ENCODE results near the gene TTC33. TPM values are rescaled to one million over a fixed set of nuclear protein-coding genes. Genes with fewer than 3 reads are reported as not detected.
A peak's percentile ranks its signal among the peaks of the same experiment; 100 is the strongest.
"Not testable (repeated sequence)": the region's sequence is repeated elsewhere in the genome, so short reads cannot be mapped to it uniquely, and the experiment has no call there.

The TTC33 gene
- total RNA-seq, 1 donor from 2014 or later, result 7.6 TPM

DNA sequence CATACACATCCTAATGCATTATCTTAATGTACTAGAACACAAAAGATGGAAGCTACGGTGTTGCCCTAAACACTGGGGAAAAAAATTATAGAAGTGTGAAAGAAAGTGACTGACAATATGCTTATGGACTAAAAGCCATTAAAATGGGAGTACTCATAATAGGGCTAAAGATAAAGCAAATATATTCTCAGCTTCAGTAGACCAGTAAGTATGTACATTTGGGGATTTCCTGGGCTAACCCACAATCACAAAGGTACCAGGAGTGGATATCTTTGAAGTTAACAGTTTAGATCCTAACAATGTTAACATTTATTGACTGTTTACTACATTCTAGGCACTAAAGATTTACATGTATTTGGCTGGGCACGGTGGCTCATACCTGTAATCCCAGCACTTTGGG lies 39.2 kb downstream of the TTC33 start:
- TF ChIP-seq, protein P1, sequence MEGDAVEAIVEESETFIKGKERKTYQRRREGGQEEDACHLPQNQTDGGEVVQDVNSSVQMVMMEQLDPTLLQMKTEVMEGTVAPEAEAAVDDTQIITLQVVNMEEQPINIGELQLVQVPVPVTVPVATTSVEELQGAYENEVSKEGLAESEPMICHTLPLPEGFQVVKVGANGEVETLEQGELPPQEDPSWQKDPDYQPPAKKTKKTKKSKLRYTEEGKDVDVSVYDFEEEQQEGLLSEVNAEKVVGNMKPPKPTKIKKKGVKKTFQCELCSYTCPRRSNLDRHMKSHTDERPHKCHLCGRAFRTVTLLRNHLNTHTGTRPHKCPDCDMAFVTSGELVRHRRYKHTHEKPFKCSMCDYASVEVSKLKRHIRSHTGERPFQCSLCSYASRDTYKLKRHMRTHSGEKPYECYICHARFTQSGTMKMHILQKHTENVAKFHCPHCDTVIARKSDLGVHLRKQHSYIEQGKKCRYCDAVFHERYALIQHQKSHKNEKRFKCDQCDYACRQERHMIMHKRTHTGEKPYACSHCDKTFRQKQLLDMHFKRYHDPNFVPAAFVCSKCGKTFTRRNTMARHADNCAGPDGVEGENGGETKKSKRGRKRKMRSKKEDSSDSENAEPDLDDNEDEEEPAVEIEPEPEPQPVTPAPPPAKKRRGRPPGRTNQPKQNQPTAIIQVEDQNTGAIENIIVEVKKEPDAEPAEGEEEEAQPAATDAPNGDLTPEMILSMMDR (conservative IDR thresholded peaks at IDR 0.05; ENCODE audit: low read depth, low read length), result no peak
- no peak overlapping the region for H3K4me3 ChIP-seq (ENCODE audit: low read depth, low read length)
- DNase-seq (ENCODE audit: low read depth), result no peak

DNA sequence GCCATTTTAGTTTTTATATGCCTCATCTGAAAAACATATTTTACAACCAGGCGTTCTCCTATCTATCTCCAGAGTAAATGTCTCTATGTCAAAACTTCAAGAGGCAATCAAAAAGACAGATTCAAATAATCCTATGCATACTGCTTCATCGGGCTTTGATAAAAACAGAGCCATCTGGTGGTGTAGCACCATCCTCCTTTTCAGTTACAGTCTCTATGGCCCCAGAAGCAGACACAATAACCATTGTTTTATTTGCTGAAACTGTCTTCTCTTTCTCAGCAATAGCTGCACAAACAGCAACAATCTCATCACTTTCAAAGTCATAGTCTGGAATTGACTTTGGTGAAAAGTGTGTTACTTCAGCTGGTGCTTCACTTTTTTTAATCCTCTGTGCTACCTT lies 39.8 kb downstream of the TTC33 start:
- H3K4me3 ChIP-seq (ENCODE audit: low read depth, low read length), result no peak overlapping the region
- TF ChIP-seq, protein P1 (conservative IDR thresholded peaks at IDR 0.05; ENCODE audit: low read depth, low read length), result peak; percentile 42
- DNase-seq (ENCODE audit: low read depth), result no peak

DNA sequence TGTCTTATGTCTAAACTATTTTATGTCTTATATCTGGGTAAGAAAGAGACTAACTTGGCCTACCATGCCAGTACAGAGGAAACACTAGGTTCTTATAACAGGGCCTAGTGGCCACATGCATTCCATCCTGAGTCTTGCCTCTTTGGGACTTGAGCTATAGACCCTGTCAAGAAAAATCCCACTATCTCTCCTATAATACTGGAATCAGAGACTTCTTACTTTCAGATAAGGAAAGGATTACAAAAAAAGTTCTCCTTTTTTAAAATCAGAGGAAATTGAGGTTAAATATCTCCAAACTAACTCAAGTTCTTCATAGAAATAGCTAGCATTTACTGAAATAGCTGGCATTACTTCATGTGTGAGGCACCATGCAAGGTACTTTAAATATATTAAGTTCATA lies 41.8 kb downstream of the TTC33 start:
- TF ChIP-seq, protein P1 (conservative IDR thresholded peaks at IDR 0.05; ENCODE audit: low read depth, low read length), result no peak
- no peak overlapping the region for H3K4me3 ChIP-seq (ENCODE audit: low read depth, low read length)
- DNase-seq (ENCODE audit: low read depth), result no peak

DNA sequence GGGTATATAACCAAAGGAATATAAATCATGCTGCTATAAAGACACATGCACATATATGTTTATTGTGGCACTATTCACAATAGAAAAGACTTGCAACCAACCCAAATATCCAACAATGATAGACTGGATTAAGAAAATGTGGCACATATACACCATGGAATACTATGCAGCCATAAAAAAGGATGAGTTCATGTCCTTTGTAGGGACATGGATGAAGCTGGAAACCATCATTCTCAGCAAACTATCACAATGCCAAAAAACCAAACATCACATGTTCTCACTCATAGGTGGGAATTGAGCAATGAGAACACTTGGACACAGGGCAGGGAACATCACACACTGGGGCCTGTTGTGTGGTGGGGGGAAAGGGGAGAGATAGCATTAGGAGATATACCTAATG lies 45.2 kb downstream of the TTC33 start:
- H3K4me3 ChIP-seq (ENCODE audit: low read depth, low read length); DNase-seq (ENCODE audit: low read depth): not testable (repeated sequence)

DNA sequence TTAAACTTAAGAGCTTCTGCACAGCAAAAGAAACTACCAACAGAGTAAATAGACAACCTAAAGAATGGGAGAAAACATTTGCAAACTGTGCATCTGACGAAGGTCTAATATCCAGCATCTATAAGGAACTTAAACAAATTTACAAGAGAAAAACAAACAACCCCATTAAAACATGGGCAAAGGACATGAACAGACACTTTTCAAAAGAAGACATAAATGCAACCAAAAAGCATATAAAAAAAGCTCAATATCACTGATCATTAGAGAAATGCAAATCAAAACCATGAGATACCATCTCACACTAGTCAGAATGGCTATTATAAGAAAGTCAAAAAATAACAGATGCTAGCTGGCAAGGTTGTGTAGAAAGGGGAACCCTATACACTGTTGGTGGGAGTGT lies 50.3 kb downstream of the TTC33 start:
- H3K4me3 ChIP-seq (ENCODE audit: low read depth, low read length); DNase-seq (ENCODE audit: low read depth): not testable (repeated sequence)

DNA sequence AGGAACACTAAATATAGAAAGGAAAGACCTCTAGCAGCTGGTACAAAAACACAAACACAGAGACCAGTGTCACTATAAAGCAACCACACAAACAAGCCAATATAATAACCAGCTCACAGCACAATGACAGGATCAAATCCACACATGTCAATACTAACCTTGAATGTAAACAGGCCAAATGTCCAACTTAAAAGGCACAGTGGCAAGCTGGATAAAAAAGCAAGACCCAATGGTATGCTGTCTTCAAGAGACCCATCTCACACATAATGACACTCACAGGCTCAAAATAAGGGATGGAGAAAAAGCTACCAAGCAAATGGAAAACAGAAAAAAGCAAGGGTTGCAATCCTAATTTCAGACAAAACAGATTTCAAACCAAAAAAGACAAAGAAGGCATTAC lies 53.7 kb downstream of the TTC33 start:
- not testable (repeated sequence) for DNase-seq (ENCODE audit: low read depth); H3K4me3 ChIP-seq (ENCODE audit: low read depth, low read length)

DNA sequence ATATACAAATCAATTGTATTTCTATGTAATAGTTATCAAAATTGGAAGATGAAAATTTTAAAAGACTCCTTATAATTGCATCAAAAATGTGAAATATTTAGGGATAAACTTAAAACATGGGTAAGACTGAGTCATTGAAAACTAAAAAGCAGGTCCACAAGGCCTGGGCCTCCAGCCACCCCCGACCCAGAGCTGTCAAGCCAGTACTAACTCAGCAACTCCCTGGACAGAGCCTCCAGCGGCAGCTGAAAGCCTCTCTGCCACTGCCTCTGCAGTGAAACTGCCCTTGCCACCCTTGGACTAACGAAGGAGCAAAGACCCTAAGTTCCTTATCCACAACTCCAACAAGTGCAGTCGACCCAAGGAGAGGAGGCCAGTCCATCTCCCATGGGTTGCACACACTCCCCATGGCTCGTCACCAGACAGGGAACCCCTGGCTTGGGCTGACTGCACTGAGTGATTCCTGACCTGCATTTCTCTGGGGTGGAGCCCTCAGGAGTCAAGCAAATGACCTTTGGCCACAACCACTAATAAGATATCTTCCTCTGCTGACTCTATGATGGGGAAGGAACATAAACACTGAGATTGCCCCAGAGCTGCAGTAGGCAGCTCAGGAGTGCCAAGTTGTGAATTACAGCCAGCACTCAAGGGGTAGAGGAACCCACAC lies 55.5 kb downstream of the TTC33 start:
- no peak for DNase-seq (ENCODE audit: low read depth)
- TF ChIP-seq, protein P1 (conservative IDR thresholded peaks at IDR 0.05; ENCODE audit: low read depth, low read length), result no peak
- no peak overlapping the region for H3K4me3 ChIP-seq (ENCODE audit: low read depth, low read length)

DNA sequence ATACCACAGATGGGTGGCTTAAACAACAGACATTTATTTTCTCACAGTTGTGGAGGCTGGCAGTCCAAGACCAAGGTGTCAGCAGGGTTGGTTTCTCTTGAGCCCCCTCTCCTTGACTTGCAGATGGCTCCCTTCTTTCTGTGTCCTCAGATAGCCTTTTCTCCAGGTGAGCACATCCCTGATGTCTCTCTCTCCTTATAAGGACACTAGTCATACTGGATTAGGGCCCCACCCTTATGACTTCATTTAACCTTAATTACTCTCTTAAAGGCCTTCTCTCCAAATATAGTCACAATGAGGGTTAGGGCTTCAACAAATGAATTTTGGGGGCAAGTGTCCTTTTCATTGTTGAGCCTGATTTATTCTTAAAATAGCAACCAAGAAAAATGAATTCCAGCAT lies 61.3 kb downstream of the TTC33 start:
- no peak for DNase-seq (ENCODE audit: low read depth)
- no peak overlapping the region for H3K4me3 ChIP-seq (ENCODE audit: low read depth, low read length)
- TF ChIP-seq, protein P1 (conservative IDR thresholded peaks at IDR 0.05; ENCODE audit: low read depth, low read length), result no peak

DNA sequence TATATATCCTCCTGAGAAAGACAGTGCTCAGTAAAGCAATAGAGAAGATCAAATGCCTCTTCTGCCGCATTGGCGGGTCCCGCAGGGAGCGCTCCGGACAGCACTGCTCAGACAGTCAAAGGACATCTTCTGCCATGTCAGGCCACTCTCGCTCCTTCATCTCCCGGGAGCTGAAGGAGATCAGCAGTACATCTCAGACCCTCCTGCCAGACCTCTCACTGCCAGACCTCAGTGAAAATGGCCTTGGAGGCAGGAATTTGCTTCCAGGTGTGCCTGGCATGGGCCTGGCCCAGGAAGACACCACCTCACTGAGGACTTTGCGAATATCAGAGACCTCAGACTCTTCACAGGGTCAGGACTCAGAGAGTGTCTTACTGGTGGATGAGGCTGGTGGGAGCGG lies 63.9 kb downstream of the TTC33 start:
- no peak overlapping the region for H3K4me3 ChIP-seq (ENCODE audit: low read depth, low read length)
- no peak for DNase-seq (ENCODE audit: low read depth)
- TF ChIP-seq, protein P1 (conservative IDR thresholded peaks at IDR 0.05; ENCODE audit: low read depth, low read length), result no peak
